ENCODE measurements around the gene CCL16. TPM values are rescaled to one million over a fixed set of nuclear protein-coding genes. Genes with fewer than 3 reads are reported as not detected.
"Not testable (repeated sequence)": the region's sequence is repeated elsewhere in the genome, so short reads cannot be mapped to it uniquely, and the experiment has no call there.

The CCL16 gene
- total RNA-seq, 2 experiments from 2014 or later: not detected

GRCh38 chr17:35968520-35969054 lies 12.7 kb downstream of the CCL16 start:
- no peak overlapping the region for H3K4me3 Mint-ChIP-seq
- peaks cover 13% of the 10 kb centered on the region for H3K27me3 Mint-ChIP-seq (ENCODE audit: low read depth)
- H3K9me3 Mint-ChIP-seq (ENCODE audit: insufficient read depth): no peaks in the 10 kb centered on the region
- peaks cover 7% of the 10 kb centered on the region for H3K4me1 Mint-ChIP-seq (ENCODE audit: low read depth)
- no peak for ATAC-seq
- no peak for DNase-seq
- H3K27ac Mint-ChIP-seq: no peak overlapping the region
- ChIA-PET POLR2A (interaction anchor here (0.6 to 1.0 kb wide), 3 partner anchors 10 to 180 kb away, joined by 3 to 5 read pairs (median 3); no protein-coding TSS in a partner anchor), CTCF (interaction anchor here (0.6 to 5.2 kb wide), 28 partner anchors 9 to 515 kb away, joined by 3 to 119 read pairs (median 6); partner anchors contain the start of genes CCL16 and LYZL6)
- H3K36me3 Mint-ChIP-seq (ENCODE audit: low read depth): no peaks in the 10 kb centered on the region

GRCh38 chr17:35965272-35965671 lies 16.0 kb downstream of the CCL16 start:
- ChIA-PET POLR2A (no interaction called here), CTCF (interaction anchor here (1.9 to 2.1 kb wide), 3 partner anchors 10 to 184 kb away, joined by 11 to 13 read pairs (median 12); no protein-coding TSS in a partner anchor)
- H3K27me3 Mint-ChIP-seq (ENCODE audit: low read depth): peaks cover 20% of the 10 kb centered on the region
- DNase-seq: no peak
- peaks cover 7% of the 10 kb centered on the region for H3K4me1 Mint-ChIP-seq (ENCODE audit: low read depth)
- H3K4me3 Mint-ChIP-seq: no peak overlapping the region
- no peak overlapping the region for H3K27ac Mint-ChIP-seq
- ATAC-seq: no peak
- H3K9me3 Mint-ChIP-seq (ENCODE audit: insufficient read depth): no peaks in the 10 kb centered on the region
- no peaks in the 10 kb centered on the region for H3K36me3 Mint-ChIP-seq (ENCODE audit: low read depth)

- H3K9me3 Mint-ChIP-seq (ENCODE audit: insufficient read depth): no peaks in the 10 kb centered on the region
- peaks cover 17% of the 10 kb centered on the region for H3K27me3 Mint-ChIP-seq (ENCODE audit: low read depth)
- no peaks in the 10 kb centered on the region for H3K4me1 Mint-ChIP-seq (ENCODE audit: low read depth)
- DNase-seq (no peak), ATAC-seq (no peak)
- no peaks in the 10 kb centered on the region for H3K36me3 Mint-ChIP-seq (ENCODE audit: low read depth)
- no peak overlapping the region for H3K27ac Mint-ChIP-seq
- no peak overlapping the region for H3K4me3 Mint-ChIP-seq
- CTCF ChIA-PET: interaction anchor here (0.9 to 1.8 kb wide), 4 partner anchors 12 to 185 kb away, joined by 3 to 8 read pairs (median 6); no protein-coding TSS in a partner anchor
- POLR2A ChIA-PET: no interaction called here
Measured at GRCh38 chr17:35963663-35964062, 17.6 kb downstream of the CCL16 start.

- ChIA-PET CTCF (no interaction called here), POLR2A (no interaction called here)
- no peaks in the 10 kb centered on the region for H3K36me3 Mint-ChIP-seq (ENCODE audit: low read depth)
- peaks cover 42% of the 10 kb centered on the region for H3K27me3 Mint-ChIP-seq (ENCODE audit: low read depth)
- no peak overlapping the region for H3K27ac Mint-ChIP-seq
- H3K9me3 Mint-ChIP-seq (ENCODE audit: insufficient read depth): no peaks in the 10 kb centered on the region
- no peaks in the 10 kb centered on the region for H3K4me1 Mint-ChIP-seq (ENCODE audit: low read depth)
- ATAC-seq (no peak), DNase-seq (no peak)
- no peak overlapping the region for H3K4me3 Mint-ChIP-seq
Measured at GRCh38 chr17:35953720-35954119, 27.6 kb downstream of the CCL16 start.

- peaks cover 7% of the 10 kb centered on the region for H3K4me1 Mint-ChIP-seq (ENCODE audit: low read depth)
- POLR2A ChIA-PET: no interaction called here
- H3K27me3 Mint-ChIP-seq (ENCODE audit: low read depth): peaks cover 18% of the 10 kb centered on the region
- DNase-seq (no peak), ATAC-seq (no peak)
- H3K27ac Mint-ChIP-seq: no peak overlapping the region
- H3K4me3 Mint-ChIP-seq: no peak overlapping the region
- H3K9me3 Mint-ChIP-seq (ENCODE audit: insufficient read depth): no peaks in the 10 kb centered on the region
- no peaks in the 10 kb centered on the region for H3K36me3 Mint-ChIP-seq (ENCODE audit: low read depth)
- CTCF ChIA-PET: interaction anchor here (0.9 to 2.3 kb wide), 5 partner anchors 9 to 101 kb away, joined by 3 to 9 read pairs (median 4); no protein-coding TSS in a partner anchor
Measured at GRCh38 chr17:35949401-35949800, 31.9 kb downstream of the CCL16 start.

- POLR2A ChIA-PET: no interaction called here
- no peaks in the 10 kb centered on the region for H3K36me3 Mint-ChIP-seq (ENCODE audit: low read depth)
- CTCF ChIA-PET: interaction anchor here (0.7 to 2.7 kb wide), 8 partner anchors 11 to 125 kb away, joined by 3 to 13 read pairs (median 5); no protein-coding TSS in a partner anchor
- H3K27ac Mint-ChIP-seq: no peak overlapping the region
- ATAC-seq (no peak), DNase-seq (no peak)
- no peaks in the 10 kb centered on the region for H3K9me3 Mint-ChIP-seq (ENCODE audit: insufficient read depth)
- peaks cover 9% of the 10 kb centered on the region for H3K4me1 Mint-ChIP-seq (ENCODE audit: low read depth)
- H3K4me3 Mint-ChIP-seq: no peak overlapping the region
- peaks cover 16% of the 10 kb centered on the region for H3K27me3 Mint-ChIP-seq (ENCODE audit: low read depth)
Measured at GRCh38 chr17:35948092-35948491, 33.2 kb downstream of the CCL16 start.

GRCh38 chr17:35947156-35947585 lies 34.1 kb downstream of the CCL16 start:
- Mint-ChIP-seq H3K27ac (no peak overlapping the region), H3K4me3 (no peak overlapping the region), H3K4me1 (ENCODE audit: low read depth) (peaks cover 10% of the 10 kb centered on the region), H3K9me3 (ENCODE audit: insufficient read depth) (no peaks in the 10 kb centered on the region), H3K36me3 (ENCODE audit: low read depth) (no peaks in the 10 kb centered on the region), H3K27me3 (ENCODE audit: low read depth) (peaks cover 7% of the 10 kb centered on the region)
- CTCF ChIA-PET: interaction anchor here (0.6 to 2.7 kb wide), 6 partner anchors 12 to 1896 kb away, joined by 3 to 13 read pairs (median 3); no protein-coding TSS in a partner anchor
- peak; percentile 87 for ATAC-seq
- POLR2A ChIA-PET: interaction anchor here (0.6 kb wide), 1 partner anchor 28 kb away, joined by 4 read pairs; no protein-coding TSS in a partner anchor
- peak; percentile 75 for DNase-seq

- Mint-ChIP-seq H3K4me3 (no peak overlapping the region), H3K36me3 (ENCODE audit: low read depth) (no peaks in the 10 kb centered on the region), H3K27ac (no peak overlapping the region), H3K27me3 (ENCODE audit: low read depth) (no peaks in the 10 kb centered on the region), H3K9me3 (ENCODE audit: insufficient read depth) (no peaks in the 10 kb centered on the region), H3K4me1 (ENCODE audit: low read depth) (peaks cover 10% of the 10 kb centered on the region)
- ChIA-PET CTCF (interaction anchor here (2.1 kb wide), 1 partner anchor 12 kb away, joined by 9 read pairs; no protein-coding TSS in a partner anchor), POLR2A (no interaction called here)
- ATAC-seq (no peak), DNase-seq (no peak)
Measured at GRCh38 chr17:35944151-35944550, 37.1 kb downstream of the CCL16 start.

GRCh38 chr17:35943537-35943936 lies 37.8 kb downstream of the CCL16 start, which contains the start of gene LYZL6:
TSS of gene LYZL6 (minus strand) at chr17:35943713. CDS start at chr17:35939356, 4,357 bp downstream.
- no peaks in the 10 kb centered on the region for H3K27me3 Mint-ChIP-seq (ENCODE audit: low read depth)
- H3K4me3 Mint-ChIP-seq: no peak within 1 kb of the TSS
- DNase-seq (no peak), ATAC-seq (no peak)
- H3K4me1 Mint-ChIP-seq (ENCODE audit: low read depth): peaks cover 10% of the 10 kb centered on the region
- no peaks in the 10 kb centered on the region for H3K9me3 Mint-ChIP-seq (ENCODE audit: insufficient read depth)
- POLR2A ChIA-PET: no interaction called here
- H3K36me3 Mint-ChIP-seq (ENCODE audit: low read depth): no peaks in the 10 kb centered on the region
- no peak within 1 kb of the TSS for H3K27ac Mint-ChIP-seq
- CTCF ChIA-PET: interaction anchor here (1.0 to 2.1 kb wide), 5 partner anchors 12 to 206 kb away, joined by 3 to 9 read pairs (median 4); no protein-coding TSS in a partner anchor

GRCh38 chr17:35942588-35943186 lies 38.6 kb downstream of the CCL16 start:
- Mint-ChIP-seq H3K9me3 (ENCODE audit: insufficient read depth) (no peaks in the 10 kb centered on the region), H3K4me3 (no peak overlapping the region), H3K27ac (no peak overlapping the region), H3K36me3 (ENCODE audit: low read depth) (no peaks in the 10 kb centered on the region), H3K4me1 (ENCODE audit: low read depth) (peaks cover 10% of the 10 kb centered on the region), H3K27me3 (ENCODE audit: low read depth) (no peaks in the 10 kb centered on the region)
- CTCF ChIA-PET: interaction anchor here (1.0 to 2.1 kb wide), 5 partner anchors 11 to 206 kb away, joined by 3 to 9 read pairs (median 4); no protein-coding TSS in a partner anchor
- ATAC-seq: no peak
- no peak for DNase-seq
- POLR2A ChIA-PET: no interaction called here

GRCh38 chr17:35938492-35938891 lies 42.8 kb downstream of the CCL16 start:
- POLR2A ChIA-PET: not testable (repeated sequence)

GRCh38 chr17:35936063-35936462 lies 45.2 kb downstream of the CCL16 start:
- Mint-ChIP-seq H3K36me3 (ENCODE audit: low read depth) (no peaks in the 10 kb centered on the region), H3K27ac (no peak overlapping the region), H3K4me1 (ENCODE audit: low read depth) (peaks cover 8% of the 10 kb centered on the region), H3K4me3 (no peak overlapping the region), H3K9me3 (ENCODE audit: insufficient read depth) (no peaks in the 10 kb centered on the region), H3K27me3 (ENCODE audit: low read depth) (peaks cover 8% of the 10 kb centered on the region)
- DNase-seq (no peak), ATAC-seq (no peak)
- ChIA-PET CTCF (interaction anchor here (1.9 kb wide), 1 partner anchor 12 kb away, joined by 4 read pairs; no protein-coding TSS in a partner anchor), POLR2A (no interaction called here)

More at GRCh38 chr17:35938492-35938891, 42.8 kb downstream of the CCL16 start:
- not testable (repeated sequence) for H3K27ac Mint-ChIP-seq; H3K36me3 Mint-ChIP-seq (ENCODE audit: low read depth); H3K4me3 Mint-ChIP-seq; ATAC-seq; H3K9me3 Mint-ChIP-seq (ENCODE audit: insufficient read depth); DNase-seq; H3K4me1 Mint-ChIP-seq (ENCODE audit: low read depth); H3K27me3 Mint-ChIP-seq (ENCODE audit: low read depth)
- CTCF ChIA-PET: interaction anchor here (0.9 kb wide), 1 partner anchor 38 kb away, joined by 3 read pairs; no protein-coding TSS in a partner anchor

Measured in activated CD8-positive, alpha-beta T cell treated with anti-CD3 and anti-CD28 coated beads, Interleukin-2, amount 10 ng/mL, durations not matched to agents 7 days and 5 days (primary cell).